ENCODE results near the gene GPAM.

GRCh38 chr10:112131996-112132395, 51.6 kb downstream of the GPAM start:
- TF ChIP-seq CTCF (IDR thresholded peaks at IDR 0.05) (no peak), POLR2A (IDR thresholded peaks at IDR 0.05) (no peak)

Data from esophagus squamous epithelium (tissue), 4 donors.